Right atrium auricular region (tissue), 2 donors: ENCODE results near the gene PTGER1. TPM values are rescaled to one million over a fixed set of nuclear protein-coding genes. Genes with fewer than 3 reads are reported as not detected.

Experiments
- DNase-seq: peaks from one replicate; pipeline ENCODE4 v3.0.0-alpha.2; 2019; ENCODE audit warnings: low spot score
- H3K27ac ChIP-seq, 2 donors: fragments of 200-600 bp; sonication (generic); 1 replicate in 1 of 2; 2 replicates in 1 of 2; pipeline ENCODE4 v1.5.1; 2016 to 2019
- H3K27me3 ChIP-seq, 2 donors: fragments of 200-600 bp; sonication (generic); one replicate each; pipeline versions ENCODE4 v1.5.1 to v1.6.0; 2017 to 2019
- H3K36me3 ChIP-seq: fragments of 200-600 bp; sonication (generic); one replicate; pipeline ENCODE4 v1.5.1; 2016
- H3K4me1 ChIP-seq, 2 donors: fragments of 200-600 bp; sonication (generic); one replicate each; pipeline versions ENCODE4 v1.5.1 to v1.6.0; 2017 to 2019
- H3K4me3 ChIP-seq, 2 donors: fragments of 200-600 bp; sonication (generic); 1 replicate in 1 of 2; 2 replicates in 1 of 2; pipeline ENCODE4 v1.5.1; 2017 to 2019; ENCODE audit warnings: mild to moderate bottlenecking in 1 of 2, moderate library complexity in 1 of 2
- H3K9me3 ChIP-seq, 2 donors: fragments of 200-600 bp; sonication (generic); one replicate each; pipeline ENCODE4 v1.5.1; 2019
- CTCF ChIP-seq, 2 donors: fragments of 200-600 bp; sonication (generic); IDR thresholded peaks; one replicate each; pipeline ENCODE4 v1.5.1; 2019; ENCODE audit warnings: antibody characterized with exemption in 2 of 2
- total RNA-seq, 2 donors: library from RNA; depleted of rRNA; stranded (reverse); fragments of >200 nt; gene quantifications; one replicate each; pipeline ENCODE4 v1.1.0, GENCODE V29; 2016

The PTGER1 gene
- total RNA-seq, 2 donors from 2014 or later = not detected

- no peak for TF ChIP-seq CTCF (IDR thresholded peaks at IDR 0.05)
- Histone ChIP-seq H3K9me3 (no peaks in the 10 kb centered on the region), H3K4me1 (peaks cover 0 to 43% of the 10 kb centered on the region in 2 donors), H3K27me3 (no peaks in the 10 kb centered on the region), H3K27ac (peak overlapping the region; percentile 100), H3K4me3 (peak overlapping the region; percentile 96 to 97), H3K36me3 (peaks cover 32% of the 10 kb centered on the region)
- DNase-seq = no peak
Observed at GRCh38 chr19:14517446-14517839, 42.3 kb upstream of the PTGER1 start.

- Histone ChIP-seq H3K27me3 (no peaks in the 10 kb centered on the region), H3K4me3 (peak overlapping the region; percentile 96 to 97), H3K27ac (peak overlapping the region; percentile 100), H3K9me3 (no peaks in the 10 kb centered on the region), H3K36me3 (peaks cover 32% of the 10 kb centered on the region), H3K4me1 (peaks cover 0 to 43% of the 10 kb centered on the region in 2 donors)
- TF ChIP-seq CTCF (IDR thresholded peaks at IDR 0.05) = no peak
- no peak for DNase-seq
Observed at GRCh38 chr19:14516746-14517438, 41.7 kb upstream of the PTGER1 start.

- no peaks in the 10 kb centered on the region for H3K9me3 ChIP-seq
- TF ChIP-seq CTCF (IDR thresholded peaks at IDR 0.05) = no peak
- H3K27ac ChIP-seq = peak overlapping the region in 1 of 2 donors; percentile 100
- peaks cover 0 to 43% of the 10 kb centered on the region in 2 donors for H3K4me1 ChIP-seq
- no peaks in the 10 kb centered on the region for H3K27me3 ChIP-seq
- H3K4me3 ChIP-seq = peak overlapping the region; percentile 96 to 97
- no peak for DNase-seq
- H3K36me3 ChIP-seq = peaks cover 32% of the 10 kb centered on the region
Observed at GRCh38 chr19:14516048-14516534, 40.9 kb upstream of the PTGER1 start.

GRCh38 chr19:14515501-14516047, 40.4 kb upstream of the PTGER1 start:
- Histone ChIP-seq H3K27ac (peak overlapping the region in 1 of 2 donors; percentile 100), H3K36me3 (peaks cover 32% of the 10 kb centered on the region), H3K9me3 (no peaks in the 10 kb centered on the region), H3K27me3 (no peaks in the 10 kb centered on the region), H3K4me3 (peak overlapping the region in 1 of 2 donors; percentile 96), H3K4me1 (peaks cover 0 to 43% of the 10 kb centered on the region in 2 donors)
- no peak for DNase-seq
- TF ChIP-seq CTCF (IDR thresholded peaks at IDR 0.05) = no peak

GRCh38 chr19:14514215-14514863, 39.2 kb upstream of the PTGER1 start:
- H3K36me3 ChIP-seq = peaks cover 32% of the 10 kb centered on the region
- H3K27ac ChIP-seq = no peak overlapping the region
- no peak overlapping the region for H3K4me3 ChIP-seq
- no peak for TF ChIP-seq CTCF (IDR thresholded peaks at IDR 0.05)
- peaks cover 0 to 50% of the 10 kb centered on the region in 2 donors for H3K4me1 ChIP-seq
- no peak for DNase-seq
- no peaks in the 10 kb centered on the region for H3K27me3 ChIP-seq
- no peaks in the 10 kb centered on the region for H3K9me3 ChIP-seq
